Stimulated activated CD4-positive, alpha-beta T cell treated with anti-CD3 and anti-CD28 coated beads, Interleukin-12 subunit alpha, Interleukin-12 subunit beta, amount 100 ng/mL, for 4 hours (primary cell): ENCODE results near the gene LRBA.

ENCODE experiments used
- DNase-seq: peaks from one replicate; pipeline ENCODE4 v3.0.0-alpha.2; 2020

Gene LRBA

DNA sequence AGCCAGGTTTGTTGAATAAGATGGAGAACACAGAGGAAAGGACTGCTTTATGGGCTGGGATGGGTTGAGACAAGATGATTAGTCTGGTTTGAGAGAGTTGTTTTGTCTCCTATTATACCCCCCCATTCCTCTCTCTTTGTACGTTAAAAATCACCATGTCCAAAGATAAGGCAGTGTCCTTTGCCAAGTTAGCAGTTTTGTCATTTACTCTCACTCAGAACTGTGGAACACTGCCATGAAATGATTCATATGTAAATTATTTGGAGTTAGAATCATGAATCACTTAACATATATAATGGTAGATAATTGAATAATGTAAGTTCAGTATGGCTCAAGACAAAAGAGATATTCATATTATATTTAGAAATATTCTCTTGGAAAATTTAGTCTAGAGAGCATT lies 785.6 kb downstream of the LRBA start:
- no peak for DNase-seq

DNA sequence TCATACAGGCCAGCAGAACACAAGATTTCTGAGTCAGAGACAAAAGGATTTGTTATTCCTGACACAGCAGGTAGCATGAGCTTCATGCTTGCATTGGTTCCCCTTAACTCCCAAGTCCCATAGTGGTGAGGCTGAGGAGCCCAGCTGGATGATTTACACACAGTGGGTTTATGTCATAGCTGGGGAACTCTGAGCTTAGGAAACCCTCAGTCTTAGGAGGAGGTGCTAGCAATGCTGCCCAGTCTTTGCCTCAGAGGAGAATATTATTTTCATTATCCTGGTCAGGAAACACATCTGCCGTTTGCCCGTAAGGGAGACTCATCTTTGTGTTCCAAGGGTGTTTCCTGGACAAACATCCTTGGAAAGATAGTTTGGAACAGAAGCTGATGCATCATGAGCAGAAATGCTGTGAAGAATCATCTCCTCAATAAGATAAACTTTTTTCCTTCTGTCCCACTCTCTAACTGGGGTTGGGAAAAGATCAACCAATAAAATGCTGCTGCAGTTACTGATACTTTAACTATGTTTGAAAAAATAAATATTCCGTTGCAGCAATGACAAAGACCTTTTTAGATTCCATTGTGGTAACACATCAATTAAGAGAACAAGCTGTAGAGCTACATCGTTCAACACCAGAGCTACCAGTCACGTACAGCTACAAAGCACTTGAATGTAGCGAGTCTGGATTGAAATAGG lies 790.0 kb downstream of the LRBA start:
- no peak for DNase-seq

DNA sequence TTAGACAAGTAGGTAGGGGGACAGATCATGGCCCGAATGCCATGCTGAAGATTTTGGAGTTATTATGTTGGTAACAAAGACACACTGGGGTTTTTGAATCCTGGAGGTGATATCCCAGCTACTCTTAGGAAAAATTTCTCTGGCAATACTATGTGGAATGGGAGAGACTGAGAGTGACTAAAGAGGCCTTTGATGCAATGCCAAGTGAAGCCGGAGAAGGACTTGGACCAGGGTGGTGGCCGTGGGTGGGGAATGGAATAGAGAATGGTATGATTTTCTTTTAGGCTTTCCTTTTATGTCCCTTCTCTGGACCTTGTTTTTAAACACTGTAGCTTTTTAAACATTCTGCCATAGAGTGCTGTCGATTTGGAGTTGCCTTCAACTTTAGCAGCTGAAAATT lies 795.2 kb downstream of the LRBA start:
- no peak for DNase-seq

DNA sequence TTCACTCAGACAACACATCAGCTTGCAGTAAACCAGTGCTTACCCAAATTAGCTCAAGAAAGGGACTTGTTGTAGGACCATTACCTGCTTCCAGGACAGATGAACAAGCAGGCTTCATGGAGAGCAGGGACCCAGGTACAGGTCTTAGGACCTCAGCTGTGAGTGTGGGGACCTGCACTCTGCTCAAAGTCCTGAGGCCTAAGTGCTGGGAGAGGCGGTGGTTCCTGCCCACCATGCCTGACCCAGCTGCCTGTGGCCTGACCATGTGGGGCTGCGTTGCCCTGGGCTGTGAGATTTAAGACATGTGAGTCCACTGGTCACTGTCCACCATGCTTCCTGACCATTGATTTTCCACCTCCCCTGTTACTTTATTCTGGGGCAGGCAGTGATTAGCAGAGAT lies 796.6 kb downstream of the LRBA start:
- no peak for DNase-seq

DNA sequence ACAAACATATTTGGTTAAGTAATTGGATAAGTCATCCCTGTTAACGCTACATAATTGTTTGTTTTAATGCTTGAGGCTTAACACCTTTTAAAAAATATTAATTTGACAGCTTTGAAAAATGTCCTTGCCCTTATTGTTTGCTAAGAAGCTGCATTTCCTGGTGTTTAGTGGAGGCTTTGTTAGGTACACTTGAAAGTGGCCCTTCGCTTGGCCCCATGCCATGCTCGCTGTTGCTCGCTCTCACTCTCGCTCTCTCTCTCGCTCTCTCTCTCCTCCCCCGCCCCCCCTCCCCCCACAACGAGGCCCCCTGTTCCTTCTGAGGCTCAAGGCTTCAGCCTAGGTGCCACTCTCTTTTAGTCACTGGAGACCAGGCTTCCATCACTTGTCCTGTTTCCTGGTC lies 797.3 kb downstream of the LRBA start:
- DNase-seq: no peak

DNA sequence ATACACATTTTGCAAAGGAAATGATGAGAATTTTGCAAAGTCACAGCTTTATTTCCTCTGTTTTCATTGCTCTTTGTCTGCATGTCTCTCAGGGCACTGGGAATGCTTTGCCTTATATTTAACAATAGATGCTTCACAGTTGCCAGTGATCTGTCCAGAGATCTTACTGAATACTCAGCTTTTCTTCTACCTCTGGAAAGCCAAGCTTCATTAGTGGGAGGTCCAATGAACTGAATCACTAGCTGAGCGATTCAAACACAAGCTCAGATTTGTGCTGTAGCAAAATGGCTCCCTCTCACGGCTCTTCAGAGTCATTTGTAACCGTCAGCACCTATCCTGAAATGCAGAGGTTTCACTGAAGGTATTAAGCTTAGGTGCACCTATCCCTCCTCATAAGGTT lies 797.9 kb downstream of the LRBA start:
- DNase-seq: no peak

DNA sequence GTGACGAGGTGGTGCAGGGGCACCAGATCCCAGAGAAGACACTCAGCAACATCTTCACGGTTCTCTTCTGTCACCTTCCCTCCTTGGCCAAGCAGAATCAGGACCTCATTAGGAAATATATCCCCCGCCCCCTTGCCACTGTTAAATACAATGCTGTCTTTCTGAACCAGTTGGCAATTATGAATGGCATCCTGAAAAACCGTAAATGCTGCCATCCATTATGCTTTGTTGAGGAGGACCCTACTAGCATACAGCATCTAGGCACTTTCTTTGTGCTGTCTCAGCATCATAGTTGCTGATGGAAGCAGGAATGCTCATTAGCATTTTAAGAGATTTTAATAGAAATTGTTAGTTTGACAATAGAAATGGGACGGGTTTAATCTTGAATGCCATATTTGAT lies 798.4 kb downstream of the LRBA start:
- DNase-seq: no peak

DNA sequence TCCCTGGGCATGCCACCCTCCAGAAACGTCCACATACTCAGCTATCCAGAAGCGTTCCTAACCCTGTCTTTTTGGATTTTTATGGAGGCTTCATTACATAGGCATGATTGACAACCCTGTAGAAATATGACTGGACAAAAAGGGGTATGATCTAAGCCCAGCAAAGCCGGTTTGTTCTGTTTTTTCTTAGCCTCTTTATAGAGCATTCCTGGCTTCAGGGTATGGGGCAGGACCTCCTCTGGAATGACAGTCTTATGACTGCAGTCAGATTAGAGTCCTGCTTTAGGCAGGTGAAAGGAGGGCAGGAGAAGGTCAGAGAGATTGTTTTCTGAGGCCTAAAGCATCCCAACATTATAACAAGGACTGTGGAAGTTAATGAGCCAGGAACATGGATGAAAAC lies 799.5 kb downstream of the LRBA start:
- no peak for DNase-seq
